ENCODE measurements around the gene UQCRC1. TPM values are rescaled to one million over a fixed set of nuclear protein-coding genes. Genes with fewer than 3 reads are reported as not detected.

The UQCRC1 gene
- 131 TPM for total RNA-seq

GRCh38 chr3:48609088-48610005 is at the start of gene UQCRC1:
TSS of gene UQCRC1 (minus strand) at chr3:48609646. CDS start at chr3:48609620, 26 bp downstream.
- peak within 1 kb of the TSS; percentile 87 for H3K4me3 ChIP-seq (ENCODE audit: low read length)
- H3K9me3 ChIP-seq (ENCODE audit: low read depth, low read length), result no peaks in the 10 kb centered on the region
- H3K27me3 ChIP-seq (ENCODE audit: insufficient read depth, low read length), result no peaks in the 10 kb centered on the region
- H3K4me1 ChIP-seq (ENCODE audit: insufficient read depth, low read length), result peaks cover 27% of the 10 kb centered on the region

- Histone ChIP-seq H3K4me3 (ENCODE audit: low read length) (peak overlapping the region; percentile 45), H3K4me1 (ENCODE audit: insufficient read depth, low read length) (peaks cover 24% of the 10 kb centered on the region), H3K9me3 (ENCODE audit: low read depth, low read length) (no peaks in the 10 kb centered on the region), H3K27me3 (ENCODE audit: insufficient read depth, low read length) (peaks cover 7% of the 10 kb centered on the region)
Measured at GRCh38 chr3:48656841-48657281, 47.4 kb upstream of the UQCRC1 start.

- peaks cover 3% of the 10 kb centered on the region for H3K27me3 ChIP-seq (ENCODE audit: insufficient read depth, low read length)
- peaks cover 18% of the 10 kb centered on the region for H3K4me1 ChIP-seq (ENCODE audit: insufficient read depth, low read length)
- H3K9me3 ChIP-seq (ENCODE audit: low read depth, low read length), result no peaks in the 10 kb centered on the region
- H3K4me3 ChIP-seq (ENCODE audit: low read length), result peak overlapping the region; percentile 45
Measured at GRCh38 chr3:48656061-48656840, 46.8 kb upstream of the UQCRC1 start.

GRCh38 chr3:48655606-48656005 is 46.2 kb upstream of the UQCRC1 start:
- Histone ChIP-seq H3K27me3 (ENCODE audit: insufficient read depth, low read length) (no peaks in the 10 kb centered on the region), H3K9me3 (ENCODE audit: low read depth, low read length) (no peaks in the 10 kb centered on the region), H3K4me3 (ENCODE audit: low read length) (peak overlapping the region; percentile 45), H3K4me1 (ENCODE audit: insufficient read depth, low read length) (peaks cover 15% of the 10 kb centered on the region)

GRCh38 chr3:48655063-48655462 is 45.6 kb upstream of the UQCRC1 start:
- H3K27me3 ChIP-seq (ENCODE audit: insufficient read depth, low read length), result no peaks in the 10 kb centered on the region
- H3K4me3 ChIP-seq (ENCODE audit: low read length), result no peak overlapping the region
- no peaks in the 10 kb centered on the region for H3K9me3 ChIP-seq (ENCODE audit: low read depth, low read length)
- peaks cover 15% of the 10 kb centered on the region for H3K4me1 ChIP-seq (ENCODE audit: insufficient read depth, low read length)

GRCh38 chr3:48652923-48653715 is 43.7 kb upstream of the UQCRC1 start:
- Histone ChIP-seq H3K4me1 (ENCODE audit: insufficient read depth, low read length) (peaks cover 15% of the 10 kb centered on the region), H3K9me3 (ENCODE audit: low read depth, low read length) (no peaks in the 10 kb centered on the region), H3K4me3 (ENCODE audit: low read length) (no peak overlapping the region), H3K27me3 (ENCODE audit: insufficient read depth, low read length) (no peaks in the 10 kb centered on the region)

GRCh38 chr3:48651771-48652170 is 42.3 kb upstream of the UQCRC1 start:
- Histone ChIP-seq H3K27me3 (ENCODE audit: insufficient read depth, low read length) (no peaks in the 10 kb centered on the region), H3K9me3 (ENCODE audit: low read depth, low read length) (no peaks in the 10 kb centered on the region), H3K4me3 (ENCODE audit: low read length) (no peak overlapping the region), H3K4me1 (ENCODE audit: insufficient read depth, low read length) (peaks cover 10% of the 10 kb centered on the region)

GRCh38 chr3:48650723-48651122 is 41.3 kb upstream of the UQCRC1 start:
- Histone ChIP-seq H3K9me3 (ENCODE audit: low read depth, low read length) (no peaks in the 10 kb centered on the region), H3K4me3 (ENCODE audit: low read length) (no peak overlapping the region), H3K4me1 (ENCODE audit: insufficient read depth, low read length) (peaks cover 5% of the 10 kb centered on the region), H3K27me3 (ENCODE audit: insufficient read depth, low read length) (no peaks in the 10 kb centered on the region)

- Histone ChIP-seq H3K9me3 (ENCODE audit: low read depth, low read length) (no peaks in the 10 kb centered on the region), H3K4me1 (ENCODE audit: insufficient read depth, low read length) (no peaks in the 10 kb centered on the region)
Measured at GRCh38 chr3:48648188-48648850, 38.9 kb upstream of the UQCRC1 start.

GRCh38 chr3:48647714-48648113 is 38.3 kb upstream of the UQCRC1 start:
- Histone ChIP-seq H3K9me3 (ENCODE audit: low read depth, low read length) (no peaks in the 10 kb centered on the region), H3K4me3 (ENCODE audit: low read length) (no peak overlapping the region), H3K4me1 (ENCODE audit: insufficient read depth, low read length) (no peaks in the 10 kb centered on the region), H3K27me3 (ENCODE audit: insufficient read depth, low read length) (no peaks in the 10 kb centered on the region)

More at GRCh38 chr3:48648188-48648850, 38.9 kb upstream of the UQCRC1 start:
- Histone ChIP-seq H3K27me3 (ENCODE audit: insufficient read depth, low read length) (no peaks in the 10 kb centered on the region), H3K4me3 (ENCODE audit: low read length) (no peak overlapping the region)

- Histone ChIP-seq H3K4me3 (ENCODE audit: low read length) (no peak overlapping the region), H3K27me3 (ENCODE audit: insufficient read depth, low read length) (no peaks in the 10 kb centered on the region), H3K4me1 (ENCODE audit: insufficient read depth, low read length) (no peaks in the 10 kb centered on the region), H3K9me3 (ENCODE audit: low read depth, low read length) (no peaks in the 10 kb centered on the region)
Measured at GRCh38 chr3:48644898-48645760, 35.7 kb upstream of the UQCRC1 start.

- no peaks in the 10 kb centered on the region for H3K4me1 ChIP-seq (ENCODE audit: insufficient read depth, low read length)
- H3K9me3 ChIP-seq (ENCODE audit: low read depth, low read length), result no peaks in the 10 kb centered on the region
- H3K4me3 ChIP-seq (ENCODE audit: low read length), result no peak overlapping the region
- no peaks in the 10 kb centered on the region for H3K27me3 ChIP-seq (ENCODE audit: insufficient read depth, low read length)
Measured at GRCh38 chr3:48642605-48643004, 33.2 kb upstream of the UQCRC1 start.

- Histone ChIP-seq H3K9me3 (ENCODE audit: low read depth, low read length) (no peaks in the 10 kb centered on the region), H3K4me3 (ENCODE audit: low read length) (no peak overlapping the region), H3K4me1 (ENCODE audit: insufficient read depth, low read length) (peaks cover 1% of the 10 kb centered on the region), H3K27me3 (ENCODE audit: insufficient read depth, low read length) (no peaks in the 10 kb centered on the region)
Measured at GRCh38 chr3:48641396-48641795, 31.9 kb upstream of the UQCRC1 start.

All from mononuclear cell (primary cell).